Measurements from ENCODE around the gene ERBB4.

GRCh38 chr2:212423089-212423488 lies 115.5 kb downstream of the ERBB4 start:
- TF ChIP-seq CTCF (IDR thresholded peaks at IDR 0.05): no peak
- TF ChIP-seq POLR2A (IDR thresholded peaks at IDR 0.05): no peak

Data from lower leg skin (tissue), 3 donors.